Fibroblast of villous mesenchyme (primary cell): ENCODE data around the gene ZNF414. TPM values are rescaled to one million over a fixed set of nuclear protein-coding genes. Genes with fewer than 3 reads are reported as not detected.
"Not testable (repeated sequence)": the region's sequence is repeated elsewhere in the genome, so short reads cannot be mapped to it uniquely, and the experiment has no call there.

Experiments used
- DNase-seq: peaks from one replicate; pipeline ENCODE4 v3.0.0-alpha.2; 2010; ENCODE audit warnings: low read depth
- H3K4me3 ChIP-seq: 2 replicates; pipeline ENCODE4 v1.5.1; 2011; ENCODE audit warnings: low read depth, mild to moderate bottlenecking, low read length
- CTCF ChIP-seq: IDR thresholded peaks from 2 replicates; pipeline ENCODE4 v1.5.1; 2012; ENCODE audit warnings: low read depth, mild to moderate bottlenecking, low read length; ENCODE audit not compliant: insufficient read depth
- total RNA-seq: library from RNA; depleted of rRNA; stranded (reverse); fragments of >200 nt; gene quantifications from 2 replicates; pipeline ENCODE4 v1.2.3, GENCODE V29; 2012

ZNF414 gene, protein sequence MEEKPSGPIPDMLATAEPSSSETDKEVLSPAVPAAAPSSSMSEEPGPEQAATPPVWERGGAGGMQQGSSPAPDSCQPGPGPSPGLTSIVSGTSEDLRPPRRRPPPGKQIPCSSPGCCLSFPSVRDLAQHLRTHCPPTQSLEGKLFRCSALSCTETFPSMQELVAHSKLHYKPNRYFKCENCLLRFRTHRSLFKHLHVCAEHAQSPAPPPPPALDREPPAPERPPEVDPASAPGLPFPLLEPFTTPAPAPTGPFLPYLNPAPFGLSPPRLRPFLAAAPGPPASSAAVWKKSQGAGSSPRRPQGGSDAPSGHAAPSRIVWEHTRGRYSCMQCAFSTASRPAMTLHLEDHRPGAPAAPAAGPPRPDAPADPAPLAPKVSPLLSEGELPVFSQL
- total RNA-seq, result 5.2 and 6.4 TPM in 2 replicates

DNA sequence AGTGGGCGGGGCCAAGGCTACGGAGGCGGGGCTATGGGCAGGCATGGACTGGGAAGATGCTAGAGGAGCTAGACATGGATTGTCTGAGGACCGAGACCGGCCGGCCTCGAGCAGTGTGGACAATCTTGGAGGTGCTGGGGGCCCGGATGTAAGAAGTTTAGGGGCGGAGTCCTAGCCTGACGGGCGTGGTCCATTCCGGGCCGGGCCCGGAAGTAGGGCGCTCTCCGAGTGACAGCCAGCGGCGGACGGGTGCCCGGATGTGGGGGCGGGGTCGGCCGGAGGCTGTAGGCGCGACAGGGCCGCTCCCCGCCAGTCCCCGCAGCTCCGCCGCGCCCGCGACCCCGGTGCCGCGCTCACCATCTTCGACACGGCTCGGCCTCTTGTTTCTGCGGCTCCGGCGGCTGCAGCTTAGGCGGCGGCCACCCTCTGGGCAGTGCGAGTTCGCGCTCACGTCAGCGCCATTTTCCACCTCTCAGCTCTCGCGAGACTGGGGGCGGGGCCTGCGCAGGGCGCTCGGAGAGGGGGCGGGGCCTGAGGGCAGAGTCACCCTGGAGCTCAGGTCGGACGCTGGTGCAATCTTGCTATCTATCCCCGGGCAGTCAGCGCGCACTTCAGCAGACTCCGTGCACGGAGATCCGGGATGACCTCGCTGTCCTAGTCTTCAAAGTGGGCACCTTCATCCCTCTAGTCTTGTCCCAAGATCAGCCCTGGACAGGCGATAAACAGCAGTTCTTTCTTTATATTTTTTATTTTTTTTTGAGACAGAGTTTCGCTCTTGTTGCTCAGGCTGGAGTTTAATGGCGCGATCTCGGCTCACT lies at the start of gene ZNF414:
ZNF414 (minus strand) TSS at position 481 of the 818 bp plus-strand sequence; CDS start at position 360, 121 bp downstream.
- DNase-seq, result peak; percentile 97

GRCh38 chr19:8561075-8561764 lies 47.3 kb upstream of the ZNF414 start:
- H3K4me3 ChIP-seq, result no peak overlapping the region
- no peak for TF ChIP-seq CTCF
- DNase-seq, result no peak

More for the DNA sequence above, at the start of gene ZNF414:
- H3K4me3 ChIP-seq, result peak within 1 kb of the TSS; percentile 74
- no peak for TF ChIP-seq CTCF

GRCh38 chr19:8558325-8558724 lies 44.4 kb upstream of the ZNF414 start:
- no peak for TF ChIP-seq CTCF
- no peak overlapping the region for H3K4me3 ChIP-seq
- no peak for DNase-seq

DNA sequence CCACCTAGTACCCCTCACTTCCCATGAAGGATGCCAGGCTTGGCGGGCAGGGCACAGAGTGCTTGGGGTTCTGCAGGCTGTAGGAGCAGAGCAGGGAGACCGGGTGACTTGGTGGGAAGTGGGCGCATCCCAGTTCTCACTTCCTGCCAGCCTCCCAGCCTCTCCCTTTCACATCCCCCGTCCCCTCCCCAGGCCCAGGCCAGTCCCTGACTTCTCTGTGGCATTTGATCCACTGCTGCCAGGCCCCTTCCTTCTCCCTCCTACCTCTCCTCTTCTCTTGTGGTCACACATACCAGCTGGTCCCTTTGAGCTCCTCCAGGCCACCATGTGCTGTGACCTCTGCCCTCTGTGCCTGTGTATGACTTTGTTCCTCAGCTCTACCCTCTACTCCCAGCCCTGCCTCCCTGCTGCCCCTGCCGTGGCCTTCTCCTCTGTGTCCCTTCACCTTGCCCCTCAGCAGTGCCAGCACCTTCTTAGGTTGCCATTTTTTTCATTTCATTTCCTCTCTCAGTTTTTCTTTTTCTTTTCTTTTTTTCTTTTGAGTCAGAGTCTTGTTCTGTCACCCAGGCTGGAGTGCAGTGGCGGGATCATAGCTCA lies 43.8 kb upstream of the ZNF414 start:
- DNase-seq, result no peak
- no peak overlapping the region for H3K4me3 ChIP-seq
- TF ChIP-seq CTCF, result no peak

- not testable (repeated sequence) for H3K4me3 ChIP-seq, DNase-seq
Observed at GRCh38 chr19:8553729-8554128, 39.8 kb upstream of the ZNF414 start.

- DNase-seq, result peak; percentile 5
- no peak overlapping the region for H3K4me3 ChIP-seq
- no peak for TF ChIP-seq CTCF
Observed at GRCh38 chr19:8552810-8553209, 38.8 kb upstream of the ZNF414 start.
